ACC112 (cell line): ENCODE results near the gene EDC3.
"Not testable (repeated sequence)": the region's sequence is repeated elsewhere in the genome, so short reads cannot be mapped to it uniquely, and the experiment has no call there.

Experiments used
- H2AFZ ChIP-seq: fragments of 200-600 bp; sonication (generic); one replicate; pipeline ENCODE4 v1.6.0; 2017; ENCODE audit warnings: antibody characterized with exemption, low read length; ENCODE audit not compliant: unreplicated experiment
- H3K27ac ChIP-seq: fragments of 200-600 bp; sonication (generic); 2 replicates; pipeline ENCODE4 v1.5.1; 2014; ENCODE audit warnings: low read depth, mild to moderate bottlenecking, antibody characterized with exemption, low read length, moderate library complexity
- H3K27me3 ChIP-seq: fragments of 200-600 bp; sonication (generic); 2 replicates; pipeline ENCODE4 v1.6.1; 2014; ENCODE audit warnings: mild to moderate bottlenecking, antibody characterized with exemption, low read length, moderate library complexity, mixed read lengths; ENCODE audit not compliant: insufficient read depth
- H3K36me3 ChIP-seq: fragments of 200-600 bp; sonication (generic); 2 replicates; pipeline ENCODE4 v1.6.1; 2016; ENCODE audit warnings: mild to moderate bottlenecking, antibody characterized with exemption, low read length, moderate library complexity, mixed read lengths; ENCODE audit not compliant: insufficient read depth
- H3K4me1 ChIP-seq: fragments of 200-600 bp; sonication (generic); one replicate; pipeline ENCODE4 v1.6.1; 2016; ENCODE audit warnings: low read length, mixed read lengths; ENCODE audit not compliant: insufficient read depth, unreplicated experiment, control insufficient read depth
- H3K4me3 ChIP-seq: fragments of 200-600 bp; sonication (generic); 2 replicates; pipeline ENCODE4 v1.5.1; 2014; ENCODE audit warnings: mild to moderate bottlenecking, low read depth, low read length
- H3K79me2 ChIP-seq: fragments of 200-600 bp; sonication (generic); one replicate; pipeline ENCODE4 v1.6.0; 2016; ENCODE audit warnings: low read length; ENCODE audit not compliant: control insufficient read depth, unreplicated experiment, insufficient read depth

EDC3 gene

DNA sequence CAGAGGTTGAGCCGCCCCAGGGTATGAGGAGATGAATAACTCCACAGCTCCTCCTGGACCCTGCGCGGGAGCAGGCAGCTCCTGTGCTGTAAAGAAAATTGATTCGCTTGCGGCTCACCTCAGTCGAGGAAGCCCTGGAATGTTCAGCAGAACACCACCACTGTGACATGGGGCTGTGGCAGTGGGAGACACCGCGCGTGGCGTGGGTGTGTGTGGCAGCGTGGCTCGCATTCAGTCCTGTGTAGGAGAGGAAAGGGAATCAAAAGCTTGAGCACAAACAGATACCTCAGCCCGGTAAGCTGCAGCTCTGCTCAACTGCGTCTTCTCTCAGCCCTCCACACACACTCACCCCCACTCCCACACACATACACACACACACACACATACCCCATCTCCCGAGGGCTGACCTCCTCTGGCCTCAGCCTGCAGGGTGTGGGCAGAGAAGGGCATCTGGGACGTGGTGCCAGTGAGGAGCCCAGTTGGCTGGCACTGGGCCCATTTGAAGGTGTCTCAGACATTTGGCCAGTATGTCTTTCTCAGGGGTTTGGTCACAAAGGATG, 98.6 kb downstream of the EDC3 start:
- not testable (repeated sequence) for H3K4me3 ChIP-seq, H3K79me2 ChIP-seq, H3K4me1 ChIP-seq, H3K27me3 ChIP-seq, H3K36me3 ChIP-seq, H3K27ac ChIP-seq, H2AFZ ChIP-seq

DNA sequence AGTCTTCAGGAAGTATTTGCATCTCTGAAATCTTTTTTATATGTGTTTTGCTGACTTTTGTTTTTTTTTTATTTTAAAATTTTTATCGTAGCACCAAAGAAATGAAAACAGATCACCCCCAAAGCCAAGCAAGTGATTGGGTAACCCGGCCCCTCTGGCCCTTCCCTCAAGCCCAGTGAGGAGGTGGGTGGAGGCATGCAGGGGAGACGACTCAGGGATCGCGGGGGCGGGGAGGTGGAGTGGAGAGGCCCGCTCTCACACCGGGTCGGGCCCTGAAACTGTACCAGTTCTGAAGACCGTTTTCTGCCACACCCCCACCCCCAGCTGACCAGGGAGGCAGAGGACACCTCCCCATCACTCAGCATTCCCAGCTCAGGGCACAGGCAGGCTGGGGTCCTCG, 99.1 kb downstream of the EDC3 start:
- H3K4me3 ChIP-seq, H3K36me3 ChIP-seq, H3K27me3 ChIP-seq, H3K27ac ChIP-seq, H3K4me1 ChIP-seq, H3K79me2 ChIP-seq, H2AFZ ChIP-seq: not testable (repeated sequence)

GRCh38 chr15:74595271-74595670, 100.6 kb downstream of the EDC3 start:
- H3K27me3 ChIP-seq: no peaks in the 10 kb centered on the region
- peaks cover 8% of the 10 kb centered on the region for H3K4me1 ChIP-seq
- H3K4me3 ChIP-seq: no peak overlapping the region
- no peaks in the 10 kb centered on the region for H3K36me3 ChIP-seq
- no peak overlapping the region for H2AFZ ChIP-seq
- no peak overlapping the region for H3K27ac ChIP-seq
- H3K79me2 ChIP-seq: peaks cover 8% of the 10 kb centered on the region

DNA sequence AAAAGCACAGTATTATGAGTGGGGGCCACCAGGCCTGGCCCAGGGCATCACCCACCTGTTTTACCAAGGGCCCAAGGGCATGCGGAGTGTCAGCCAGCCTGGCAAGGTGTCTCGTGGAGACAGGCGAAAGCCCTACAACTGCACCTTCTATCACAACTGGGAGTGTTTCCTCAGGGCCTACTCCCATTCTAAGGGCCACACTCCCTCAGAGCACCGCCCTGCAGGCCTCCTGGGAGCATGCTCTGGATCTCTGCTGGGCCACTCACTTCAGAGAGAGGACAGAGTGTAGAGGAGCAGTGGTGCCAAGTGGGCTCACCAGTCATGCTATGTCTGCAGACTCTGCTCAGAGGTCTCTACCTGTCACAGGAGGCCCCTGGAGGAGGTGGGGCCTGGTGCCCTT, 101.4 kb downstream of the EDC3 start:
- Histone ChIP-seq H3K27ac (no peak overlapping the region), H3K27me3 (no peaks in the 10 kb centered on the region), H3K4me3 (no peak overlapping the region), H3K36me3 (no peaks in the 10 kb centered on the region), H3K4me1 (peaks cover 15% of the 10 kb centered on the region), H2AFZ (no peak overlapping the region), H3K79me2 (peaks cover 5% of the 10 kb centered on the region)

- no peaks in the 10 kb centered on the region for H3K79me2 ChIP-seq
- H3K36me3 ChIP-seq: no peaks in the 10 kb centered on the region
Observed at GRCh38 chr15:74593122-74593521, 102.7 kb downstream of the EDC3 start.

DNA sequence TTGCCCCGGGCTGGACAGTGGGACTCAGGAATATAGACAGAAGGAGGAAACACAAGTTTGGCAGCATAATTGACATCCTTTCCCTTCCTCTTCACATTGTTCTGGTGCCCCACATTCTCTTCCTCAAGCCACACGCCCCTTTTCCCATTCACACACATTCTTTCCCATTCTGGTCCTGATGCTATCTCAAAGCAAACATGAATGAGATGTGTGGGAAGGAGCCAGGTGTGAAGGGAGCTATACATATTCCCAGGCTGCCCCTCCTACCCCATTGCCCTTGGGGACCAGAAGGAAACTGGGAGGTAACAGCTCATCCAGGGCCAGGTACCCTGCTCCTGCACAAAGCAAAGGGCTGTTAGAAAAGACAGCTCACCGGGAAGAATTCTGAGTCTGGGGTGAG, 103.6 kb downstream of the EDC3 start:
- H3K36me3 ChIP-seq: no peaks in the 10 kb centered on the region
- no peaks in the 10 kb centered on the region for H3K27me3 ChIP-seq
- H3K79me2 ChIP-seq: no peaks in the 10 kb centered on the region
- H3K4me1 ChIP-seq: peaks cover 18% of the 10 kb centered on the region
- no peak overlapping the region for H3K4me3 ChIP-seq
- no peak overlapping the region for H3K27ac ChIP-seq
- H2AFZ ChIP-seq: no peak overlapping the region

More at GRCh38 chr15:74593122-74593521, 102.7 kb downstream of the EDC3 start:
- Histone ChIP-seq H3K27ac (no peak overlapping the region), H3K4me3 (no peak overlapping the region), H2AFZ (no peak overlapping the region), H3K4me1 (peaks cover 21% of the 10 kb centered on the region), H3K27me3 (no peaks in the 10 kb centered on the region)

DNA sequence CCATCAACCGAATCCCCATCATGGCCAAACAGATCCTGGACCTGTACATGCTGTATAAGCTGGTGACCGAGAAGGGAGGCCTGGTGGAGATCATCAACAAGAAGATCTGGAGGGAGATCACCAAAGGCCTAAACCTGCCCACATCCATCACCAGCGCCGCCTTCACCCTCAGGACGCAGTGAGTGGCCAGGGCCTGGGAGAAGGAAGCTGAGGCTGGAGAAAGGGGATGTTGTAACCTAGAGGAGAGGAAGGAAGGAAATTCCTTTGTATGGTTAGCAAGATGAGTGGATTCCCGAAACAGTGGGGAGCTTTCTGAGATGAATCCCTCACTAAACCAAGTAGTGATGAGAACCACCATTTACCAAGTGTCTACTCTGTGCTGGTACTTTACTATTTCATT, 106.0 kb downstream of the EDC3 start:
- Histone ChIP-seq H3K79me2 (no peaks in the 10 kb centered on the region), H3K36me3 (no peaks in the 10 kb centered on the region; the same call in 1 of the 2 replicates), H3K27me3 (no peaks in the 10 kb centered on the region), H3K4me1 (peaks cover 18% of the 10 kb centered on the region), H2AFZ (no peak overlapping the region), H3K27ac (no peak overlapping the region), H3K4me3 (no peak overlapping the region)

GRCh38 chr15:74585857-74586256, 110.0 kb downstream of the EDC3 start:
- Histone ChIP-seq H3K79me2 (no peaks in the 10 kb centered on the region), H2AFZ (no peak overlapping the region), H3K4me3 (no peak overlapping the region), H3K27ac (no peak overlapping the region), H3K27me3 (no peaks in the 10 kb centered on the region), H3K36me3 (no peaks in the 10 kb centered on the region; the same call in 1 of the 2 replicates), H3K4me1 (peaks cover 18% of the 10 kb centered on the region)

- Histone ChIP-seq H2AFZ (no peak overlapping the region), H3K36me3 (no peaks in the 10 kb centered on the region; the same call in 1 of the 2 replicates), H3K27me3 (no peaks in the 10 kb centered on the region), H3K4me1 (peaks cover 18% of the 10 kb centered on the region), H3K79me2 (no peaks in the 10 kb centered on the region), H3K4me3 (no peak overlapping the region), H3K27ac (no peak overlapping the region)
Observed at GRCh38 chr15:74585191-74585590, 110.6 kb downstream of the EDC3 start.

DNA sequence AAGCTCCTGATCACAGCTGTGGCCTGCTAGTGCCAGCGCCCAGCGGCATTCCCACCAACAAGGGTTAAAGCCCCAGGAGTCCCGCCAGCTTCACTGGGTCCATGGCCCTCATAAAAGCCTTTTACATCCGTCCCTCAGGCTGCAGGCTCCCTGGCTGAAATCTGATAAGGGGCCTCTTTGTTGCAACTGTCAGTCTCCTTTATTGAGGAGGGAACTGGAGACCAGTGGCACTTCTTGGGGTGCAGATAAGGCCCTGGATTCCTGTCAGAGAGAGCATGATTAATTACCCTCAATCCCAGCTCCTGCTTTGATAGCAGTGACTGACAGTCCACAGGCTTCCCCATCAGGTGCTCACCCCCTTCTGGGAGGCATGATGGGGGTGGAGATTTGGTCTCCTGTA, 111.0 kb downstream of the EDC3 start:
- H3K4me1 ChIP-seq: peaks cover 15% of the 10 kb centered on the region
- no peaks in the 10 kb centered on the region; the same call in 1 of the 2 replicates for H3K36me3 ChIP-seq

DNA sequence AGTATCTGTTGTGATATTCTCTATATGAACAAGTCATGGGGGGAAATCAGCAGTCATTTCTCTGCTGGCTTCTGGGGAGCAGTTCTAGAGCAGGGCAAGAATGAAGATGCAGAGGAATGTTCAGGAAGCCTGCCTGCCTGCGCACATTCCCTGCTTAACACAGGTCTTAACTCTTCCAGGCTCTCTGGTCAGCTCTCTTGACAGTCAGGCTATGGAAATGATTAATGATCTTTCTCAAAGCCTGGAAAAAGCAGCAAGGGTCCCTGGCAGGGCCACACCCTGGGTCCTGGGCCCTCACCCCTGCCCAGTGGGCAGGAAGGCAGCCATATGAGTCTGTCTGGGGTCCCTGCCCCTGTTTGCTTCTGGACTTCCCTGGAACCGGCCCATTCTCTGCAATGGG, 111.6 kb downstream of the EDC3 start:
- H3K36me3 ChIP-seq: no peaks in the 10 kb centered on the region; the same call in 1 of the 2 replicates
- H3K79me2 ChIP-seq: no peaks in the 10 kb centered on the region

More for the DNA sequence above, 111.0 kb downstream of the EDC3 start:
- H3K27me3 ChIP-seq: no peaks in the 10 kb centered on the region
- no peaks in the 10 kb centered on the region for H3K79me2 ChIP-seq
- H3K27ac ChIP-seq: no peak overlapping the region
- H2AFZ ChIP-seq: no peak overlapping the region
- H3K4me3 ChIP-seq: no peak overlapping the region

More for the DNA sequence above, 111.6 kb downstream of the EDC3 start:
- Histone ChIP-seq H3K27me3 (no peaks in the 10 kb centered on the region), H3K27ac (no peak overlapping the region), H2AFZ (no peak overlapping the region), H3K4me1 (peaks cover 9% of the 10 kb centered on the region), H3K4me3 (no peak overlapping the region)
